Non-pigmented ciliary epithelial cell (primary cell): Measurements from ENCODE around the gene BSX.

Source experiments
- DNase-seq: peaks from one replicate; pipeline ENCODE4 v3.0.0-alpha.2; 2010; ENCODE audit warnings: low read depth

The BSX gene

DNA sequence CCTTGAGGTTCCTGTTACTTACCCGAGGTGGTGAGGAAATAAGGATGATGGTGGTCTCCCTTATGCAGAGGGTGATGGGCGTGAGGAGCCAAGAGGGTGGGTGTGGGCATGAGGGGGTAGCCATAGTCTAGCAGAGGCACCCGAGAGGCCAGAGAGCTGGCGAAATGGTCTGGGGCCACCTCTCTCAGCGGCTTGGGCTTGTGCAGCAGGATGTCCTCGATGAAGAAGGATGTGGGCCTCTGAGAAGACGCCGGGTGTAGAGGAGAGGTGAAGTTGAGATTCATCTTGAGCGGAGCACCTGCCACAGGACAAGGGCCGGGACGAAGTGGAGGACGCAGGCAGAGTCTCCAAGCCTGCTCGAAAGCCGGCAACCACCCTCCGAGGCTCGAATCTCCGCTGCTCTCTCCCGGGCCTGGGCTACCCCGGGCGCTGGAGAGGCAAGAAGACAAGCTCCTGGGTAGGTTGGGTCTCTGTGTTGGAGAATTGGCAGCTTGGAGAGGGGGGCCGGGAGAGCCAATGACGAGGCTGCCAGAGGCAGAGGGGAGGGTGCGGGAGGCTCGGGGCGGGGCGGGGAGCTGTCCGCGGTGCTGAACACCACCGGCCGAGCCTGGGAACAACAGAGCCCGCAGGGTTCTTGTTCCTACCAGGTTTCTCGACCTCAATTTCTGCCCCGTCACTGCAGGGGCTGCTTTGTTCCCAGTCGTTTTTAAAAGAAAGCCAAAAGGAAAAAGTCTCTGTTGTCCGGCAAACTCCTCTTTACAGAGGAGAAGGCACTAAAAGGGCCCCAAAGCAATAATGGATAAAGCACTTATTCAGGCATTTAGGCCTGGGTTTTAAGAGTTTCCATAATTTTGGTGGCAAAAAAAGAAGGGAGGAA, at the start of gene BSX:
Gene BSX, minus strand, starts transcription at position 447 of the 877 bp plus-strand sequence. Its CDS starts 163 bp downstream, at position 284.
- no peak for DNase-seq

DNA sequence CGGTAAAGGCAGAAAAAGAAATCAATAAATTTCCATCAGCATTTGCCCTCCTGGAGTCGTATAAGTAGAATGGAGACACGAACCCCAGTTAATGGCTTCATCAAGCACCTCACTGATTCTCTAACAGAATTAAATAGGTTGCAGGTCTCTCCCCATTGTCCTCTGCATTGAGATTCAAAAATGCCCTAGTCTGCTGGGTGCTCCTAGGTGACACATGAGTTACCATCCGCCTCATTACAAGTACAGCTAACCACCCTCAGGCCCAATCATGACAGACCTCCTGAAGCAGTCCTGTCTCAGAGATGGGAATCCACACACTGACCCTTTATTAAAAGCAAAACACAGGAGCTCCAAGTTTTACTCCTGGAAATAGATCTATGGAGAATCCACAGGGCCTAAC, 48.9 kb upstream of the BSX start:
- no peak for DNase-seq

DNA sequence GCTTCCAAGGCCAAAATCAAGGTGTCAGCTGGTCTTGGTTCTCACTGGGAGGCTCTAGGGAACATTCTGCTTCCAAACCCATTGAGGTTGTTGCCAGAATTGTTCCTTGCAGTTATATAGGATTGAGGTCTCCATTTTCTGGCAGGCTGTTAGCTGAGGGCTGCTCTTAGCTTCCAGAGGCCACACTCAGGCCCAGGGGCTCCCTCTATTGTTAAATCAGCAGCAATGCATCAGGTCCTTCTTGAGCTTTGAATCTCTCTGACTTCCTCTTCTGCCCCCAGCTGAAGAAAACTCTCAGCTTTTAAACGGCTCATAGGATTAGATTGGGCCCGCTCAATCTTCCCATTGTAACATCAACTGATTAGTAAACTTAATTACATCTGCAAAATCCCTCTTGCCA, 39.3 kb upstream of the BSX start:
- peak; percentile 18 for DNase-seq

DNA sequence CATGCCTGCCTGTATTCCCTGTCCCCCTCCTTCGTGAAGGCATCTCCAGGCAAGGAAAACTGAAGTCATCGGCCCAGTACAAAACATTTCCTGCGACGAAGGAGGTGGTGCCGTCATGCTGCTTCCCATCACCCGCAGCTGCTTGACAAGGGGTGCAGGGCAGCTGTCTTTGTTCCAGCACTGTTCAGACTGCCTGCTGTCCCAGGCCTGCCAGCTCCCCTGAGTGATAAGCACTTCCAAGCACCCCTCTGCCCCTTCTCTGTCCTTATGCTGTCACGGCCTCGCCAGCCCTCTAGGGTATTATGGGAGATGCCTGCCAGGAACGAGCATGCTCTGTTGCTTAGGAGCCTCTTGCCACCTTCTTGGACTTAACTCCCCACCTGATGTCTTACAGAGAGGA, 37.1 kb upstream of the BSX start:
- DNase-seq = no peak

DNA sequence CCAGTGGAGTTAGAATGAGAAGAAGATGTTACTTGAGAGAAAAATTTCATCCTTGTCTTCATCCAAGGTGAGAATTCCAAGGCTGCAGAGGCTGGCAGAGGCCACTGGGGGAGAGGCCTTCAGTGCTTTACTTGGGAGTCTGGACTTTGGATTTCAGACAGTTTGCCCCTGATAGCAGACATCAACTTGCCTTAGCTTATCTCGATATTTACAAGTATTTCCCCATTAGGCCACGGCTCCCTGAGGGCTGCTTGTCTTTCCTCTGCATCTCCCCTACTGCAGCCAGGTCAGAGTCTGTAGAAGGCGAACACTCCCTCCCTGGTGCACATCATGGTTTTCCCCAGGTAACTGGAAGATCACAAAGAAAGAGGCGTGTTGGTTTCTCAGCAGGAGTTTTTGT, 29.9 kb upstream of the BSX start:
- no peak for DNase-seq

- DNase-seq = no peak
Observed at GRCh38 chr11:123006860-123007542, 25.4 kb upstream of the BSX start.

DNA sequence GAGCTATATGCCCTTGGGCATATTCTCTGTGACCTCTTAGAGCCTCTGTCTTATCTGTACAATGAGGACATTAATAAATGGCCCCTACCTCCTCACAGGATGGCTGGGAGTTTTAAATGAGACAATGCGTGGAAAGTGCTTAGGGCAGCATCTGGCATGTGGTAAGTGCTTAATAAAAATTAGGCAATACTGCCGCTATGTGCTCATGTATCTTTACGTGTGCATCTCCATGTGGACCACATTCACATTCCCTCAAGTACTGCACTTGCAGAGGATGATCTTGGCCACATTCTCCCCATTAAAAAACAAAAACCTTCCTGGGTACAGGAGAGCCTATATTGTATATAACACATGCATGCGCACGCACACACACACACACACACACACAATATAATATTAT, 19.1 kb upstream of the BSX start:
- no peak for DNase-seq

DNA sequence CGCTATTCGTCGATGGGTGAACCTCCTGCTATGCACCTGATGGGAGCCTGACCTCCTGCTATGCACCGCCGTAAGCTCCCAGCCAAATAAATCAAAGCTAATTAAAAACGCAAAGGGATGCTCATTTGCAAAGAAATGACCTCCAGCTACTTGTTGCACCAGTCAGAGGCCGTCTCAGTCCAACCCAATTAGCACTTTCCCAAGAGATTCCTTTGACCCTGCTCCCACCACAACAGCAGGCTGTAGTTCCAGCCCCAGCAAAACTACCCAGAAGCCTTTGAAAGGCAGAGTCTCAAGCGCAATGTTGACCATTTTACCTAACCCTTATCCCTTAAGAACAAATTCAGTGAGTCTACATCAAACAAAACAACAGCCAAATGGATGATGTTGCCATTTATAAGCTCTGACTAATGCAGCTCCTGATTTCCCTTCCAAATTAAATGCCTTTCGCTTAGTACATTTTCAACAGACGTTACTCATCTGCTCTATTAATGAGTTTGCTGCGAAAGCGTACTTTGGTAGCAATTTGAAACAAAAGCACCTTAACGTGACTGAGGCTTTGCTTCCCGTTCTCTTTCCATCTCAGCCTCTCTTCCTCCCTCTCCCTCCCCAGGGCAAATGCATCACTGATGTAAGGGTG, 17.2 kb upstream of the BSX start:
- DNase-seq = no peak

DNA sequence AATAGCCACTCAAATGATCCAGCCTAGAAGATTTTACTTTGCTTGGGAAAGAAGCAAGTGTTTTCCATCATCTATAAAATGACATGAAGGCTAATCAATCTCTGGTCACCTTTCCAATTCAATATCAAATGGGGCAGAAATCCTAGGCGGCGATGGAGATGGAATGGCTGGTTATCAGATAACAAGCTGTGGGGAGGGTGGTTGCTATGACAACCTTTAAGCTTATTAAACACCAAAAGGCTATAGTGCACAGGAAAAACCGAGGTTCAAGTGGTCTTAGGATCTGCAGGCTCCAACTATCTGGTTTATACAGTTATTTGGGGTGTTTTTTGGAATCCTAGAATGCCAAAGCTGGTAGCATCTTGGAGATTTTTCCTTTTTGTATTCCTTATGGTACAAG, 13.9 kb upstream of the BSX start:
- no peak for DNase-seq

DNA sequence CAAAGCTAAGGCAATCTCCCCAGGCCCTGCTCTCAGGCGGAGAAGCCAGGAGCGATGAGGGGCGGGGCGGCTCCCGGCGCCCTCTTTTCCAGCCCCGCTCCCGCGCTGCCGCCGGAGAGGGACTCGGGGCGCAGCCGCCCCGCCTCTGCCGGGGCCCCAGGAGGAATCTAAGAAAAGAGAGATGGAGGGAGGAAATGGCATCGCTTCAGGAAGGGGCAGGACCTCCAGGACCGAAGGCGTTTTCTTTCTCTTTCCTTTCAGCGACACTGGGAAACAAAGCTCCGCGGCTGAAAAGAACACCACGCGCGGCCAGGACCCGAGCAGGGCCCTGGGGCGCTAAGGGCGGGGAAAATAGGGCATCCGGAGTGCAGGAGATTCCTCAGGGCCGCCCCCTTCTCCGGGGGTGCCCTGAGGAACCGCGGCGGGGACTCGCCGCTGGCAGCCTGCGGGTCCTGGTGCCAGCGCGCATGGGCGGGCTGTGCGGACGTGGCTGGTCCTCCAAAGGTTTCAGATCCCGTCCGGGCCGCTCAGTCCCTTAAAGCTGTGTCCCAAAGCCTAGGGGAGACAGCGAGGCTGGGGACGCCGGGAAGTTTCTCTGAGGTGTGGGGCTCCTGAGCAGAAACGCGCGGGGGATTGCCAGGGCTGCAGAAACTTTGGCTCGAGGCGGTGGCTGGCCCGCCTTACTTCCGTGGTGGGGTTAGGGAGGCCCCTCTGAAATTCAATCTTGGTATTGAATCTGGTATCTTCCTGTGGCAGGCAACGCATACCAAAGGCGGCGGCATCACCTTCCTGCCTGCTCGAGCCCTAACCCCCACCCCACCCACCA, 2.8 kb upstream of the BSX start:
- no peak for DNase-seq

GRCh38 chr11:122983438-122984185, 2.0 kb upstream of the BSX start:
- no peak for DNase-seq

DNA sequence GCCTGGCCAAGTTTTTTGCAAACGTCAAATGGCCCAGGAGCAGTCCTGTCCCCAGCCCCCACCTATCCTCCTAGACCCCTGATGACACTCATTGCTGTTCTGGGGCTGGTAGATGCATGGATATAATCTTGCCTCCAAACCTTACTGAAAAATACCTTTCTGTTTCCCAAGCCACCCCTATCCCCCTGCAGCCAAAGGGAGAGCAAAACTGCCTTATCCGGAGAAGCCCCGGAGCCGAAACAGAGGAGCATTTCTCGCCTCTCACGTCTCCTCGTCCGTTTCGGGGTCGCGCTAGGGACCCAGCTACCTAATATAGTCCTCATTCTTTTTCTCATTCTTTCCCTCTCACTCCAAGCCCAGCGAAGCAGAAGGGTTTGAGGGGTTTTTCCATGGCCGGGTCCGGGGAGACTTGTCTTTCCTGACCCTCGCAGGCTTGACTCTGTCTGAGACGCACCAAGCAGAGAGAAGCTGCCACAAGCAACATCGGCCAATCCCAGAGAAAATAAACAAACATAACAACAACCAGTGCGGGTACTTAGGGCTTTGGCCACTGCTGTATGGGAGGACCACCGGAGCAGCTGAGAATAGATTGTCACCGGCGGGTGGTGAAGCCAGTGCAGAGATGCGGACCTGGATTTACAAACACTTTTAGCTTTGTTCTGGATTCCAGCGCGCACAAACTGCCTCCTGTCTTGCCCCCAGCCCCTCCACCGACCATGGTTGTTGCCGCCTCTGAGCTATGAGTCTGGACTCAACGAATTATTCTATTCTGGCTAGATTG, 1.6 kb downstream of the BSX start:
- no peak for DNase-seq

DNA sequence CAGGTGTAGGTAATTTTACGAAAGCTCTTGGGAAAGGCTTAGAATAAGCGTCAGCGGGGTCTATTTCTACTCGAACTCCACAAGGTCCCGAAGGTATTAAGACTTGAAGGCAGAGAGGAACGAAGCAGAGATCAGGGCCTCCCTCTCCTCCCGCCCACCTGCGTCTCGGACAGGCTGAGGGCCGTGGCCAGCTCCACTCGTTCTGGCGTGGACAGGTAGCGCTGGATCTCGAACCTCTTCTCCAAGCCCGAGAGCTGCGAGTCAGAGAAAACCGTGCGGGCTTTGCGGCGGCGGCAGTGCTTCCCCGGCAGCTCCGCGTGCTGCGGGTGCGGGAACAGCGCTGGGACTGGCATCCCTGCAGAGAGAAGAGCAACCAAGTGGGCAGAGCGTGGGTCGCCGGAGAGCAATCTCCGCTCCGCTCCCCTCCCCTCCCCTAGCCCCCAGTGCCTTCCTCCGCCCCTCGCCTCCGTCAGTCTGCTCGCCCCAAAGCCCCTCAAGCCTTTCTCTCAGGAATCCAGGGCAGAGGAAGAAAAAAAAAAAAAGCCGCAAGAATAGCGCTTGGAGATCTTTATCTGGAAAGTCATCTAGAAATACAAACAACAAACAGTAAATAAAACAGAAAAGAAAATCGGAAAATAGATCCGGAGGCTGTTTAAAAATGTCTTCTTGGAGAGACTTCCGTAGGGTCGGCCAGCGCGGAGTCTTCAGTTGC, 2.4 kb downstream of the BSX start:
- no peak for DNase-seq

DNA sequence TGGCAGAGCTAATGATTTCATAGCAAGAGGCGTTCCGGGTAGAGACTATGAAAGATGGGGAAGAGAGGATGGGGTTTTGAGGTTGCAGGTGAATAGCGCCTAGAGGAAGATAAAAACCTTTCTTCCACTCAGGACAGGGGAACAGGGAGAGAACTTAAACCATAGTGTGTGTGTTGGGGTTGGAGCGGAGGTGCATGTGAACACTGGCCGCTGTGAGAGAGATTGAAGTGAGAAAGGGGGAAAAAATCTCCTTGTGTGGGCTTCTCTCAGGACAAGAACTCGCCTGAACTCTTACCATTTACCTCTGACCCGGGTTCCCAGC, 3.4 kb downstream of the BSX start:
- no peak for DNase-seq

- DNase-seq = no peak
Observed at GRCh38 chr11:122977470-122978298, 4.0 kb downstream of the BSX start.

DNA sequence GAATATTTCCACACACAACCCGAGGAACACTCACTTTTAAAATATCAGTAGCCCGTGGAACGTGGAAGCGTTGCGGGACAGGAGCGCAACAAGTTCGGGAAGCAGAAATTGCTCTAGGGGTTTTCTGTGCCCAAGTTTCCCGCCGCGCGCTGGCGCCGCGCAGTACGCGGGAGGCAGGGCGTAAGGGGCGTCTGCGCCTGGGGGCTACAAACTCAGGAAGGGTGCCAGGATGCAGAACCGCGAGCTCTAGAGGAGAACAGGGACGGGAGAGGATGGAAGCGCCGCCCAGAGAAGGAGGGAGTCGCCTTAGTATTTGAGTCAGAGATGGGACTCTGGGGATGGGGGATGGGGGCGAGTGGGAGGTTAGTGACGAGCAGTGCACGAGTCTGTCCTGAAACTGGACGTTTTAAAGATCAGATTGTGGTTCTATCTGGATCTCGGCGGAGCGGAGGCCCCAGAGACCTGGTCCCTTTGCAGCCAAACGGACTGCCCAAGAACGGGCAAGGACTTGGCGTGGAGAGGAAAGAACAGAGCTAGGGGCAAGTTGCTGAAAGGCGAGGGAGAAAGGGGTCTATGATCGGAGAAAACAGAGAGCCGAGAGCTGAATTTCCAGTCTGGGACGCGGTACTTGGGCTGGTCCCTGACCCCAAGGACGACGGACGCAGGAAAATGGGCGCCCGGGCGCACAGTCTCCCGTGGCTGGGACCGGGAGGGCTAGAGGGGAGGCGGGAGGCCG, 4.7 kb downstream of the BSX start:
- DNase-seq = no peak

DNA sequence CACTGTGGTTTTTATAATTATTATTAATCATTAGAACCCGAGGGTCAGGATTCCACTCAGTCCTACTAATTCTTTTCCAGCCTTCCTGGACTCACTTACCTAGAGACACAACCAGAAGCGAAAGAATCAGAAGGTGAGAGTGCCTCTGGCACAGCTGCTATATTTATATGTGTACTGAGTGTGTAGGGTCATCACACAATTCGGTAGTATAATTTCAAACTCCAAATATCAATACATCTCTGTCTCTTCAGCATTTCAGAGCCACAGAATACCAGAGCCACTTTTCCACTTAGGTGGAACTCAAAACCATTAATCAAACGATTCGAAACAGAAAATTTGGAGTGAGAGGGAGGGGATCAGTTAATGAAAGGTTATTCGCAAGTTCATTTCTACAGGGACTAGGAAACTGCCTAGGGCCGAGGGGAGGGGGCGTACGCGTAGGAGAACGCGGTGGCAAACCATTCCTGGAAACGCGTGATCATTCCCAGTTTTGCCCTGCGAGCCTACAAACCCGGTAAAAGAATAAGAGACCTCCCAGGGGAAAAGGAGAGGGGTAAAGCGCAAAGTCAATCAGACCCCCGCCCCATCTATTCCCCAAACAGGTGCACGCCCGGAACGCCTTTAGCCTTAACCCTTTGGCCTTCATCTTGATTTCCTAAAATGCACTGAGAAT, 5.4 kb downstream of the BSX start:
- no peak for DNase-seq

- DNase-seq = no peak
Observed at GRCh38 chr11:122963961-122964360, 17.7 kb downstream of the BSX start.
